NCI-H187 (cell line): ENCODE results near the gene SLITRK5.

Experiments used
- DNase-seq, 2 experiments: peaks; one replicate each; lab custom pipeline; 2025; lab: John Stamatoyannopoulos, UW

The SLITRK5 gene, protein sequence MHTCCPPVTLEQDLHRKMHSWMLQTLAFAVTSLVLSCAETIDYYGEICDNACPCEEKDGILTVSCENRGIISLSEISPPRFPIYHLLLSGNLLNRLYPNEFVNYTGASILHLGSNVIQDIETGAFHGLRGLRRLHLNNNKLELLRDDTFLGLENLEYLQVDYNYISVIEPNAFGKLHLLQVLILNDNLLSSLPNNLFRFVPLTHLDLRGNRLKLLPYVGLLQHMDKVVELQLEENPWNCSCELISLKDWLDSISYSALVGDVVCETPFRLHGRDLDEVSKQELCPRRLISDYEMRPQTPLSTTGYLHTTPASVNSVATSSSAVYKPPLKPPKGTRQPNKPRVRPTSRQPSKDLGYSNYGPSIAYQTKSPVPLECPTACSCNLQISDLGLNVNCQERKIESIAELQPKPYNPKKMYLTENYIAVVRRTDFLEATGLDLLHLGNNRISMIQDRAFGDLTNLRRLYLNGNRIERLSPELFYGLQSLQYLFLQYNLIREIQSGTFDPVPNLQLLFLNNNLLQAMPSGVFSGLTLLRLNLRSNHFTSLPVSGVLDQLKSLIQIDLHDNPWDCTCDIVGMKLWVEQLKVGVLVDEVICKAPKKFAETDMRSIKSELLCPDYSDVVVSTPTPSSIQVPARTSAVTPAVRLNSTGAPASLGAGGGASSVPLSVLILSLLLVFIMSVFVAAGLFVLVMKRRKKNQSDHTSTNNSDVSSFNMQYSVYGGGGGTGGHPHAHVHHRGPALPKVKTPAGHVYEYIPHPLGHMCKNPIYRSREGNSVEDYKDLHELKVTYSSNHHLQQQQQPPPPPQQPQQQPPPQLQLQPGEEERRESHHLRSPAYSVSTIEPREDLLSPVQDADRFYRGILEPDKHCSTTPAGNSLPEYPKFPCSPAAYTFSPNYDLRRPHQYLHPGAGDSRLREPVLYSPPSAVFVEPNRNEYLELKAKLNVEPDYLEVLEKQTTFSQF

GRCh38 chr13:87671031-87671752 lies at the start of gene SLITRK5:
Gene SLITRK5 (plus strand): TSS chr13:87671371. CDS start chr13:87675389, 4,018 bp downstream.
- DNase-seq: peak; percentile 72 to 75

DNA sequence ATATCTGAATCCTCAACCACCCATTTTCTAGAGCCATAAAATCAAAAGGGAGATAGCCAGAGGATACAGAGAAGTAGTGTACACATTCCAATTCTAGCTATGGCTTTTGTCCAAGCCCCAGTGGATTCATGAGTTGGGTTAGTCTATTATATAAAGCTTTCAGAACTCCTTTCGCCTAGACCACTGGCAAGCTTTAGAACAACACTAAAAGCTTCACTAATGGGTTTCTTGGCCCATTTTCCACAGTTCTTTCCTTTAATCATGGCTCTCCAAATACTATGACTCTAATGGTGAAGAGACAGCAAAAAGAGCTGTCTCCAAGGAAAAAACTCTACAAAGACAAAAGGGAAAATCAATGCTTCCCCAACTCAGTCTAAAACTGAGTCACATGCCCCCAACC lies 48.2 kb upstream of the SLITRK5 start:
- no peak for DNase-seq

DNA sequence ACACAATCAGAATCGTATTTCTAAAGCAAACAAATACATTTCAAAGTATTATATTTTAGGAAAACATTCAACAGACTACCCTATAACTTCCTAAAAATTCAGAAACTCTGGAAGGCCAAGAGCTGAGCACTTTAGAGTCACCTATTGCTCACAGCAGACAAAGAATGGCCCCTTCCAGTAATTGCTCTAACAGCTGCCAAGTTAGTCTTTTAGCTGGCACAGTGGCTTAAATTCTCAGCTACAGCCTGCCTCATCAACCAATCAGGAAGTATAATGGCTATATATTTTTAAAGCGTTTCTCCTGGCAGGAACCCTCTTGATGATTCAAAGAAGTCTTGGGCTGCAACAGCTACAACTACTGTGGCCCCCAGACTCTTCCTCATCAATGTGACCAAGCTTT lies 14.9 kb upstream of the SLITRK5 start:
- DNase-seq: no peak

- DNase-seq: no peak
These were observed 9.7 kb upstream of the SLITRK5 start for GRCh38 chr13:87661471-87661870.

DNA sequence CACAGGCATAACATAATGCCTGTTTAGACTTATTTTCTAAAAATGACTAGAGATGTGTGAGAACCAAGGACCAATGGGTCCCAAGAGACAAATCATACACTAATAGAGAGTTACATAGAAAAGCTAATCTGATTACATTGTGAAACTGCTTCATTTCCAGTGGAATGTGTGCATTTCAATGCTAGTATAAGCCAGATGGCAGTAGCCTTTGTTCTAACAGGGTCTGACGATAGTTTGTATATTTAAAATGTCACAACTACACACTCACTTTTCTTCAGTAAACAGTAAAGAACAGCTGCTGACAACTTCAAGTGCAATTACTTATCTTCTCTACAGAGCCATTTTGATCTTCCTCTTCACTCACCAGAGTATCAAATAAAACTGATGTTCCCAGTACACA lies 4.3 kb upstream of the SLITRK5 start:
- no peak for DNase-seq

- DNase-seq: no peak
These were observed 3.5 kb upstream of the SLITRK5 start for GRCh38 chr13:87667686-87668085.

DNA sequence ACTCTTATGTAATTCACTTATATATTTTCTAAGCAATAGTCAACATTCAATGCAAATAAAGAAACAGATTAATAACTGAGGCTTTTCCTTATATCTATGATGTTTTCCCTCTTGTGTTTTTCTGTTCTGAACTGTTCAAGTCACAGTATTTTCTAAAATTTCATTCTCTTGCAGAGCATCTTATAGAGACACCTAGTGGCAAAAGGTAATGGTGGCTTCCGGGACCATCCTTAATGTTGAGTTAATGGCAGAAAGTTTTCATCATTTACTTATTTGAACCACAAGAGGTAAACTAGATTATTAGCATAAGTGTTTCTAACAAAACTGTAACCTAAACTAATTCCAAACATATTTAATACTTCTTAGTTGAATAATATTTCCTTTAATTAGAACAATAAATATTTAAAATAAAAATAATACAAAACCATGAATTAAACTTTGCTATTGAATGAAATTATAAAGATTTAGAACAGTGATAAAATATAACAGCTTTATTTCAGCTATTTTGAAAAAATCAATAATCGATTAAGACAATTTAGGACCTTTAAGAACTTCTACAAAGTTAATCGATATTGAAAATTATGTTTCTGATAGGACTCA lies 1.7 kb upstream of the SLITRK5 start:
- DNase-seq: no peak

DNA sequence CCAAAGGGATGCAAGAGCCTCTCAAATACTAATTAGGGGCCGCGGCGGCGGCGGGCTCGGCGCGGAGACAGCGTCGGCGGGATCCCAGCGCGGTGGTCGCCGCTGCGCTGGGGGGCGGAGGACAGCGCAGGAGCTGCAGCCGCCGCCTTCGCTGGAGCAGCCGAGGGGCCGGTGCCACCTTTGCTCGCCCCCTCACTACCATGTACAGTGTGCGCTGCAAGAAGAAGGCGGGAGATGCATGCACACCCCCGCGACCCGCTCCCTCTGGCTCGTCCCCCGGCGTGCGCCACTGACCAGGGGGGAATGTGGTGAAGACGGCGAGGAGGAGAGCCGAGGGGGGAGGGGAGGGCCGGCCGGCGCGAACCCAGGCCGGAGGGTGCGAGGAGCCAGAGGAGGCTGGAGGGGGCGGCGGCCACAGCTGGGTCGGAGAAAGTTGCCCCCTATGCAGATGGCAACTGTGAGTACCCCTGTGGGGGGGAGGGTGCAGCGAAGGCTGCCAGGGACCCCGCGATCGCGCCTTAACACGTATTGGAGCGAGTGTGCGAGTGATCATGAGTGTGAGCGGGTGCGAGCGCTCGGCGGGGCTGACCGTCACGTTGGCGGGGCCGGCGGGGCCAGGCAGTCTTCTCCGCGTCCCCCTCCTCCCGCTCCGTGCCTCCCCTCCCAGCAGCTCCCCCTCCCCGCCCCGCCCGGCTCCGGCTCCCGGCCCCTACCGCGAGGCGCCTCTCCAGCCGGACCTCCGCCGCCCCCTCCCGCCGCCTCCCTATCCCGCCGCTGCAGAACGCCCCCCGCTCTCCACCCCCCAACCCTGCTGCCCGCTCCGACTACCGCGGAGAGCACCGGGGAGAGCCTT lies 808 bp downstream of the SLITRK5 start:
- no peak for DNase-seq

GRCh38 chr13:87674247-87674738 lies 3.1 kb downstream of the SLITRK5 start:
- DNase-seq: no peak

GRCh38 chr13:87675851-87676250 lies 4.7 kb downstream of the SLITRK5 start:
- DNase-seq: no peak

DNA sequence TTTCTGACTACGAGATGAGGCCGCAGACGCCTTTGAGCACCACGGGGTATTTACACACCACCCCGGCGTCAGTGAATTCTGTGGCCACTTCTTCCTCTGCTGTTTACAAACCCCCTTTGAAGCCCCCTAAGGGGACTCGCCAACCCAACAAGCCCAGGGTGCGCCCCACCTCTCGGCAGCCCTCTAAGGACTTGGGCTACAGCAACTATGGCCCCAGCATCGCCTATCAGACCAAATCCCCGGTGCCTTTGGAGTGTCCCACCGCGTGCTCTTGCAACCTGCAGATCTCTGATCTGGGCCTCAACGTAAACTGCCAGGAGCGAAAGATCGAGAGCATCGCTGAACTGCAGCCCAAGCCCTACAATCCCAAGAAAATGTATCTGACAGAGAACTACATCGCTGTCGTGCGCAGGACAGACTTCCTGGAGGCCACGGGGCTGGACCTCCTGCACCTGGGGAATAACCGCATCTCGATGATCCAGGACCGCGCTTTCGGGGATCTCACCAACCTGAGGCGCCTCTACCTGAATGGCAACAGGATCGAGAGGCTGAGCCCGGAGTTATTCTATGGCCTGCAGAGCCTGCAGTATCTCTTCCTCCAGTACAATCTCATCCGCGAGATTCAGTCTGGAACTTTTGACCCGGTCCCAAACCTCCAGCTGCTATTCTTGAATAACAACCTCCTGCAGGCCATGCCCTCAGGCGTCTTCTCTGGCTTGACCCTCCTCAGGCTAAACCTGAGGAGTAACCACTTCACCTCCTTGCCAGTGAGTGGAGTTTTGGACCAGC lies 5.3 kb downstream of the SLITRK5 start:
- DNase-seq: no peak

- no peak for DNase-seq
These were observed 5.9 kb downstream of the SLITRK5 start for GRCh38 chr13:87677043-87677495.

DNA sequence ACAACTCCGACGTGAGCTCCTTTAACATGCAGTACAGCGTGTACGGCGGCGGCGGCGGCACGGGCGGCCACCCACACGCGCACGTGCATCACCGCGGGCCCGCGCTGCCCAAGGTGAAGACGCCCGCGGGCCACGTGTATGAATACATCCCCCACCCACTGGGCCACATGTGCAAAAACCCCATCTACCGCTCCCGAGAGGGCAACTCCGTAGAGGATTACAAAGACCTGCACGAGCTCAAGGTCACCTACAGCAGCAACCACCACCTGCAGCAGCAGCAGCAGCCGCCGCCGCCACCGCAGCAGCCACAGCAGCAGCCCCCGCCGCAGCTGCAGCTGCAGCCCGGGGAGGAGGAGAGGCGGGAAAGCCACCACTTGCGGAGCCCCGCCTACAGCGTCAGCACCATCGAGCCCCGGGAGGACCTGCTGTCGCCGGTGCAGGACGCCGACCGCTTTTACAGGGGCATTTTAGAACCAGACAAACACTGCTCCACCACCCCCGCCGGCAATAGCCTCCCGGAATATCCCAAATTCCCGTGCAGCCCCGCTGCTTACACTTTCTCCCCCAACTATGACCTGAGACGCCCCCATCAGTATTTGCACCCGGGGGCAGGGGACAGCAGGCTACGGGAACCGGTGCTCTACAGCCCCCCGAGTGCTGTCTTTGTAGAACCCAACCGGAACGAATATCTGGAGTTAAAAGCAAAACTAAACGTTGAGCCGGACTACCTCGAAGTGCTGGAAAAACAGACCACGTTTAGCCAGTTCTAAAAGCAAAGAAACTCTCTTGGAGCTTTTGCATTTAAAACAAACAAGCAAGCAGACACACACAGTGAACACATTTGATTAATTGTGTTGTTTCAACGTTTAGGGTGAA lies 6.6 kb downstream of the SLITRK5 start:
- peak; percentile 52 to 75 for DNase-seq

- DNase-seq: no peak
These were observed 7.2 kb downstream of the SLITRK5 start for GRCh38 chr13:87678372-87678752.

DNA sequence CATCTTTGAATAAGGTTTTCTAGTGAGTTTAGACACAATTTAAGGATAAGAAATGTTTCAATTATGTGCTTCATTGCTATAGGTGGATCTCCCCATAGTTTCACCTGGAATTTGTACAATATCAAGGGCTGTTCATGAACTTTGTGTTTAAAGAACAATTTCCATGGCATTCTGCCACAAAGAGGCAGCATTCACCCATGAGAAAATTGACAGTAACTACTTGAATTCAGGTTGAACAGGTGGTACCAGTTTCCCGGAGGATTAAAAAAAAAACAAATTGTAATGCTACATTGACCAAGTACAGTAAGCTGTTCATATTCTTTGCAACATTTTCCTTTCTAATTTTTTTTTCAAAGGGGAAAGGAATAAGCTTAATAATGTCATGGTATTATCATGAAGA lies 9.1 kb downstream of the SLITRK5 start:
- no peak for DNase-seq

DNA sequence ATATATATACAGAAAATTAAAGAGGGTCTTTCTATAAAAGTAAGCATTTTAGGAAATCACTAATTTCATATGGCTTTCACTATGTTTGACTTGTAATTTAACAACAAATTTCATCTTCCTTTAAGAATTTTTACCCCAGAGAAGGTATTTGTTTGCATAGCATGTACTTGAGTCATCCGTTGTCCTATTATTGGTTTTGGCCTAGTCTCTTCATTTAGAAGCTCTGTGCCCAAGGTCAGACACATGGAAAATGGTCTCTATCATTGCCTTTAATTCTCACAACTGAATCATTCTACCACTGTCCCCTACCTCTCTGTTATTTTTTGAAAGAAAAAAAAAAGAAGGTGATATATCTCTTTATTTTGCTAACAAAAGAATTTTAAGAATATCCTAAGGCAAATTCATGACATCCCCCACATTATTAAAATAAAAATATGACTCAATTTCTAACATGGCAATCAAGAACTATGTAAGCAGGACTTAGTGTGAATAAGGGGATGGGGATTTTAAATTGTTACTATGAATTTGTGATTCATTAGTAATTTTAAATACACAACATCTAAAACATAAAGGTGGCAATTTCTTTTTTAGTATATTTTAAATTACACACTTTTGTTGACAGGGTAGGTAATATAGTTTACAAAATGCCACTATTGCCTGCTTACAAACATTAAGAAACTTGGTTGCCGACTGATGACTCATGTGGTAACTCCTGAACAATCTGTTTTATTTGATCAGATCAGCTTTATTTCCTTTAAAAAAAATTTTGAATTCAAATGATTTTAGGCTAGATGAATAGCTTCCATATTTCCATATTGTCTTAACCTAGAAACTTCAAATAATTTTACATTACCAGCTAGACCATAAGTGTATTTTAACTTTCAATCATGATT lies 13.9 kb downstream of the SLITRK5 start:
- no peak for DNase-seq

DNA sequence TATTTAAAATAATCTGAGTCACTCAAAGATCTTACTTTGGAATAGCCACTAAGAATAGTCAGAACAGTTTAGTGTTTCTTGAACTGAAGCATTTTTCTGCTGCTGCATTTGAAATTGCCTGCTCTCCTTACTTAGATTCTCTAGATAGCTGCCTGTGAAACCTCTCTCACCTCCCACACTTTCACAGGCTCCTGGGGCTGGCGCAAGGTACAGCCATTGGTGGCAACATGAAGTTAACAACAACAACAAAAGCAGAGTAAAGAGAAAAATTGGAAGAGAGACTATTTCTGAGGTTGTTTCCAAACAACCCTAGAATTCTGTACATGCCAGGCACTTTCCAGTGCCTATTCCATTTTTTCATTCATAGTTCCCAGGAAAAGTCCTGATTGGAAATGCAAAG lies 25.3 kb downstream of the SLITRK5 start:
- no peak for DNase-seq

DNA sequence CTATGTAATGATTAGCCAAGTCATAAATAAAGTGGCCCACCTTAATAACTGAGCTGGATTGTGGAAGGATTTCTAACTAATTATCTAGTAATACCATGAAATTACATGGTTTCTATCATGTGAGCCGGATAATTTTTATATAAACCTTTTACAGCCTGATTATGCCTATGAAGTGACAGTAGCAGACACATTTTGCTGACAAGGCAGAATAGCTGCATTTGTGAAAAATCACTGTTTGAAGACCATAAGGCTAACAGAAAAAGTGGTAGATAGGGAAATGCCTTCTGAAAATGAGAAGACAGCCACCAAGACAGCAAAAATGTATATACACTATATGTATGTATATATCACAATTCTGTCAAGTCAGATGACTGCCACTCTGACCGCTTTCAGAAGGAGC lies 27.1 kb downstream of the SLITRK5 start:
- no peak for DNase-seq
